ENCODE measurements around the gene ADA.

- no peak for TF ChIP-seq POLR2AphosphoS5 (IDR thresholded peaks at IDR 0.05; ENCODE audit: low read depth, low read length)
- no peak for TF ChIP-seq TAF1 (IDR thresholded peaks at IDR 0.05; ENCODE audit: borderline replicate concordance, insufficient read depth, low read length)
These were observed 52.8 kb downstream of the ADA start for GRCh38 chr20:44598423-44599305.

Measured in PFSK-1 (cell line).